ENCODE measurements around the gene ASCL5.

Gene ASCL5

DNA sequence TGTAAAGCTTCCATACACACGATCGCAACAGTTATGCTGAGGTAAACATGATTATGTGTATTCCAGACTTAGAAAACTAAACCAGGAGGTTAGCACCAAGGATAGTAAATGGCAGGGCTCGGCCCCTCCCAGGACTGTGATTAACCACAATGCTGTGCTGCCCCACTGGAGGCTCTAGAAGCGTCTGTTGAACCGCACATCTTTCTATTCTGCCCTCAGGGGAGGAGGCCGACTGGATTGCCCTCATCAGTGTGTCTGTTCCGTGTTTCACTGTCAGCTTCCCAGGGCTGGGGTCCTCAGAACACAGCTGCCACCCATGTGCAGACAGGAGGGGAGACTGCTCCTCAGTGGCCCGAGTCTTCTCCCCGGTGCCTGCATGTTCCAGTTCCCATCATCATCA, 12.8 kb upstream of the ASCL5 start:
- TF ChIP-seq, protein P1, sequence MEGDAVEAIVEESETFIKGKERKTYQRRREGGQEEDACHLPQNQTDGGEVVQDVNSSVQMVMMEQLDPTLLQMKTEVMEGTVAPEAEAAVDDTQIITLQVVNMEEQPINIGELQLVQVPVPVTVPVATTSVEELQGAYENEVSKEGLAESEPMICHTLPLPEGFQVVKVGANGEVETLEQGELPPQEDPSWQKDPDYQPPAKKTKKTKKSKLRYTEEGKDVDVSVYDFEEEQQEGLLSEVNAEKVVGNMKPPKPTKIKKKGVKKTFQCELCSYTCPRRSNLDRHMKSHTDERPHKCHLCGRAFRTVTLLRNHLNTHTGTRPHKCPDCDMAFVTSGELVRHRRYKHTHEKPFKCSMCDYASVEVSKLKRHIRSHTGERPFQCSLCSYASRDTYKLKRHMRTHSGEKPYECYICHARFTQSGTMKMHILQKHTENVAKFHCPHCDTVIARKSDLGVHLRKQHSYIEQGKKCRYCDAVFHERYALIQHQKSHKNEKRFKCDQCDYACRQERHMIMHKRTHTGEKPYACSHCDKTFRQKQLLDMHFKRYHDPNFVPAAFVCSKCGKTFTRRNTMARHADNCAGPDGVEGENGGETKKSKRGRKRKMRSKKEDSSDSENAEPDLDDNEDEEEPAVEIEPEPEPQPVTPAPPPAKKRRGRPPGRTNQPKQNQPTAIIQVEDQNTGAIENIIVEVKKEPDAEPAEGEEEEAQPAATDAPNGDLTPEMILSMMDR (IDR thresholded peaks at IDR 0.05; ENCODE audit: insufficient read depth, low read depth, low read length, missing control alignments): no peak
- no peak overlapping the region for H3K4me3 ChIP-seq (ENCODE audit: low read length)
- no peak for DNase-seq (ENCODE audit: low read depth)

DNA sequence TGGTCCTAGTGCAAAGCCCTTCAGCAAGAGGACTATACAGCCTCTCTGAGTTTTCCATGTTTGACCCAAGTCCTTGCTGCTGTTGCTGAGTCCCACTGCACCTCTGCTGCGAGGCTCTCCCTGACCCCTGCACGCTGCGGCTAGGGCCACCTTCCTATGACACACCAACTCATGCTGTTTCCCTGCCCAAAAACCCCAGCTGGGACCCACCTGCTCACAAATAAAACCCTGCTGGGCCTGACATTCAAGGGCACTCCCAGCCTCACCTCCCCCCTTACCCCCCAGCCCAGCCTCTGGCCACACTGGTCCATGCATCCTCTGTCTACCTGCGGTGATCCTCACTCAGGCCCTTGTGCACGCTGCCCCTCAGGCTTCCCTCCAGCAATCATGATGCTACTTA, 12.3 kb upstream of the ASCL5 start:
- TF ChIP-seq, protein P1 (IDR thresholded peaks at IDR 0.05; ENCODE audit: insufficient read depth, low read depth, low read length, missing control alignments): no peak
- no peak for DNase-seq (ENCODE audit: low read depth)
- H3K4me3 ChIP-seq (ENCODE audit: low read length): no peak overlapping the region

DNA sequence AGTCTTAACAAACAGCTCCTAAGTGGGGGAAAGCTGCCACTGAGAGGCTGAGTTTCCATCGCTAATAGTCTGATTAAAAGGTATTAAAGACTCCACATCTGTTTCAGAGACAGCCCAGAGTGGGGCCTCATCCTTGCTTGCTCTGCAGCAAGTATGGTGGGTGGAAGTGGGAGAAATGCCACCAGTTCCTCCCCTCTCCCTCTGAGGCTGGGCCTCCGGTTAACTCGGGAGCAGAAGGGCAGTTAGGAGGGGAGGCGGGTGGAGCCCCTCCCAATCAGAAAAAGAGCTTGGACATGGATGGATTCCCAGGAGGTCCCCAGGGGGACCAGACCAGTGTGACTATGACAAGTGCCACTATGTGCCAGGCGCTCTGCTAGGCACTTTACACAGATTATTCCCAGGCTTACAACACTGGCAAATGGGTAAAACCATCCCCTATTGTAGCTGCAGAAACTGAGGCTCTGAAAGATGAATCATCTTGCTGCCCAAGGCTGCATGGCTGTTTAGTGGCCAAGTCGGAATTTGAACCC, 11.4 kb upstream of the ASCL5 start:
- no peak for DNase-seq (ENCODE audit: low read depth)
- TF ChIP-seq, protein P1 (IDR thresholded peaks at IDR 0.05; ENCODE audit: insufficient read depth, low read depth, low read length, missing control alignments): no peak
- no peak overlapping the region for H3K4me3 ChIP-seq (ENCODE audit: low read length)

DNA sequence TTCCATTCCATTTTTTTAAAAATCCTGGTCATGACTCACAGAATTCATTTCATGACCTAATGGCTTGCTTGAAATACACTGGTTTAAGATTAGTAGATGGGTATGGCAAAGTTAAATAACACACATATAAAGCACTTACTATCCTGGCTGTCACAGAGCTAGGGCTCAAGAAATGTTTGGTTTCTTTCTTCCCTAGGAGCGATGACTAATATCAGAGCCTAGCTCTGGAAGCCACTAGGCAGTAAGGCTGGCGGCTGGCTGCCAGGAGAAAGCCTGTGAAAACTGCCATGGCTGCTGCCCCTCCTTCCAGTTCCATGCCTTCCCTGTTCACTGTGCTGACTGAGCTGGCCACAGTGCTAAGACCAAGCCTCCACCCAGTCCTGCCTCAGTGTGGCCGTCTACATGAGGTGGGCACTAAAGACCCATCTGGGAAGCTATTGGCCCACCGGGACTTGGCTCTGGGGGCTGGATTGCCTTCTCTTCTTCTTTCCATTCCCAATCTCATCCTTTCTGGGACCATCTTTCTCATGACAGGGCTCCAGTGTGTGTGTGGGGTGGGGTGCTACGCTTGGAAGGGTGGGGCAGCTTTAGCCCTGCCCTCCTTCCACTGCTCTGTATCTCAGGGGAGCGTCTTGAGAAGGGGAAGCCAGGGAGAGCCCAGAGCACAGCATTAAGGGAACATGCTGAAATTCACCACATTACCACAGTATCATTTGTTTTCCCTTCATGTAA, 10.8 kb upstream of the ASCL5 start:
- no peak overlapping the region for H3K4me3 ChIP-seq (ENCODE audit: low read length)
- DNase-seq (ENCODE audit: low read depth): peak; percentile 50
- TF ChIP-seq, protein P1 (IDR thresholded peaks at IDR 0.05; ENCODE audit: insufficient read depth, low read depth, low read length, missing control alignments): no peak

DNA sequence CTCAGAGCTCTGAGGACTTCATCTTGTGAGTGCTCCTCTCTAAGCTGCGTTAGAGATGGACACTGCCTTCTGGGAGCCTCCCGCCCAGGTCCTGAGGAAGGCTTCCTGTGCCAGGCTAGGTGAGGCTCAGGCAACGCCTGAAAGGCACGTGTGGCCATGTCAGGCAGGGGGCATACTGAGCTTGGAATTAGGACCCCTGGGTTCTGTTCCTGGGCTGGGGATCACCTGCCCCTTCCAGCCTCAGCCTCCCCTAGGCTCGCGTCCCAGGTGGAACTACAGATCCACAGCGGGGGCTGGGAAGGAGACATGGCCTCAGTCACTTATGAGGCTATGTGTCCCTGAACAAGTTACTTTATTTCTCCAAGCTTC, 10.0 kb upstream of the ASCL5 start:
- no peak for DNase-seq (ENCODE audit: low read depth)
- TF ChIP-seq, protein P1 (IDR thresholded peaks at IDR 0.05; ENCODE audit: insufficient read depth, low read depth, low read length, missing control alignments): no peak
- H3K4me3 ChIP-seq (ENCODE audit: low read length): no peak overlapping the region

DNA sequence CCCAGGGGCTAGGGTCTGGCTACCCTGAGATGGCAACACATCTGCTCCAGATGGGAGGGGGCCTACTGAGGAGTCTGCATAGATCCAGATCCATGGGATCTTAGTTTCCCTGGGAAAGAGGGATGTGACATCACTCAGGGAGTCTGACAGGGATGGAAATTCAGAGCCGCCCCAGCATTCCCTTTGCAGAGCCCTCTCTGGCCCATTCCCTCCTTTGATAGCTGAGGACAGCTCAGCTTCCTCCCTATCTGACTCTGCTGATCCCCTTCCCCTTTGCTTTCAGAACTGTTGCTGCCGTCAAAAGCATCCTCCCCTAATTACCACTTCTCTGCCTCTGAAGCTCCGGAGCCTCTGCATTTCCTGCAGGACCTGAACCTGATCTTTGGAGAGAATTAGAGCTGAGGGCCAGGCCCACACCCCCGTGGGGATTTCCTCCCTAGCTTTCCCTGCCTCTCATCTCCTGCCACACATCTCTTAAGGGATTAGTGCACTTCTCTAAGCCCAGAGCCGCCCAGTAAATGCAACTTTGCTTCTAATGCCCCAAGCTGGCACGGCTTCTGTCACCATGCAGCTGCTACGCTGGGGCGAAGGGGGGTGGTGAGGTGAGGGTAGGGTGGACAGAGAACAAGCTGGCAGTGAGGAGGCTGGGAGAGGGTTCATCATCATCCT, 9.5 kb upstream of the ASCL5 start:
- TF ChIP-seq, protein P1 (IDR thresholded peaks at IDR 0.05; ENCODE audit: insufficient read depth, low read depth, low read length, missing control alignments): no peak
- DNase-seq (ENCODE audit: low read depth): no peak
- H3K4me3 ChIP-seq (ENCODE audit: low read length): no peak overlapping the region

All from epithelial cell of esophagus (primary cell).